HEK293T (cell line): ENCODE results near the gene MYBPC3.

Experiments used
- FOXK2 ChIP-seq: fragments of 450-650 bp; IDR thresholded peaks from 2 replicates; pipeline ENCODE4 v1.6.1; 2016; ENCODE audit warnings: mild to moderate bottlenecking
- NFRKB ChIP-seq: fragments of 450-650 bp; IDR thresholded peaks from 2 replicates; pipeline ENCODE4 v1.6.1; 2016; ENCODE audit warnings: mild to moderate bottlenecking, moderate library complexity
- TARDBP ChIP-seq: fragments of 450-650 bp; IDR thresholded peaks from 2 replicates; pipeline ENCODE4 v1.6.1; 2016

- no peak for TF ChIP-seq NFRKB
- no peak for TF ChIP-seq FOXK2
- TF ChIP-seq TARDBP = no peak
Observed at GRCh38 chr11:47360341-47360740, 7.8 kb upstream of the MYBPC3 start.
